Measurements from ENCODE around the gene NLGN4Y.

- TF ChIP-seq EZH2 (IDR thresholded peaks at IDR 0.05) (no peak), POLR2AphosphoS5 (IDR thresholded peaks at IDR 0.05; ENCODE audit: borderline replicate concordance, low read depth, low read length) (no peak)
Observed at GRCh38 chrY:14644157-14644952, 120.0 kb downstream of the NLGN4Y start.

Measured in SK-N-MC (cell line).